ENCODE data around the gene GMPPB.

DNA sequence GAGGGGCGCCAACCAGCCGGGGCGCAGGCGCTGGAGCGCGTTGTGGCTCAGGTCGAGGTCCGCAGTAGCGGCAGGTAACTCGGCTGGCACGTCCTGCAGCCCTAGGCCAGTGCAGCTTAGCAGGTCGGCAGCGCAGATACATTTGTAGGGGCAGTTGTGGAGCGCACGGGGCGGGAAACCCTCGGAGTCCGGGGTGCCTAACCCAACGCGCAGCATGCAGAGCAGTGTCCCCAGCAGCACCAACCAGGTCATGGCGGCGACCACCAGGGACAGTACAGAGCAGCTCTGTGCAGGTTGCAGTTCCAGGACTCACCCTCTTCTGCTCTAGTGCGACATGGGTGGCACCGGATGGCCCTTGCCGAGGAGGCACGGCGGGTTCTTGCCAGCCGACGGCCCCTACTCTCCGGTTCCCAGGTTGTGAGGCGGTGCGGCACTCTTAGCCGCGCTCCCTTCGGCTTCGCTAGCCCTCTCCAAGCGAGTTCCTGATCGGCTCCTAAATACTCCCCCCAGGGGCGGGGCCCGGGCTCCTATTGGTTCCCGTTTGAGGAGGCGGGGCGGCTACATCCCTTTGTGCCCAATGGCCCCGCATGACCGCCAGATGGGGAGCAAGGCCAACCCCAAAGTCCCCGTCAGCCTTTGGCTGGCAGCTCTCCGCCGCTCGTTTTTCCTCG is 4.4 kb downstream of the GMPPB start, which contains the start of gene AMIGO3:
- TF ChIP-seq MYBL2 (CRISPR knock-in tag; IDR thresholded peaks at IDR 0.05), result no peak; the same call in 1 of the 2 replicates
- no peak for TF ChIP-seq KAT7 (CRISPR knock-in tag; IDR thresholded peaks at IDR 0.05; ENCODE audit: borderline replicate concordance)
- no peak for TF ChIP-seq CBFB (CRISPR knock-in tag; IDR thresholded peaks at IDR 0.05; ENCODE audit: low read depth)

Data from WTC11 (cell line).